ENCODE results near the gene ZBTB7A.

DNA sequence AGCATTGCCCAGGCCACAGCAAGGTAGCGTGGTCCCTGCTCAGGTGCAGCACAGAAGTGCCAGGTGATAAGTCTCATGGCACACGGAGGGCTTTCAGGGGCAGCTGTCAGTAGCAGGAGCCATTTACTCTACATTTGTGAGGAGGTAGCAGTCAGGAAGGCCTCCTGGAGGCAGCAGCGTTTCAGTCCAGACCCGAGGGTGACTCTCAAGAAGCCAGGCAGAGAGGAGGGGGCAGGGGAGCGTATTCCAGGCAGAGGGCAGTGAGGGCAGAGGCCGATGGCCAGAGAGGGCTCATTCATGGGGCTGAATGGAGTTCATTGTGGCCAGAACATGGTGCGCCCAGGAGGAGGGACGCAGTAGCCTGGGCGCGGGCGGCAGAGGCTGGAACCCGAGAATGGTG is 50.2 kb downstream of the ZBTB7A start:
- TF ChIP-seq, protein P1, sequence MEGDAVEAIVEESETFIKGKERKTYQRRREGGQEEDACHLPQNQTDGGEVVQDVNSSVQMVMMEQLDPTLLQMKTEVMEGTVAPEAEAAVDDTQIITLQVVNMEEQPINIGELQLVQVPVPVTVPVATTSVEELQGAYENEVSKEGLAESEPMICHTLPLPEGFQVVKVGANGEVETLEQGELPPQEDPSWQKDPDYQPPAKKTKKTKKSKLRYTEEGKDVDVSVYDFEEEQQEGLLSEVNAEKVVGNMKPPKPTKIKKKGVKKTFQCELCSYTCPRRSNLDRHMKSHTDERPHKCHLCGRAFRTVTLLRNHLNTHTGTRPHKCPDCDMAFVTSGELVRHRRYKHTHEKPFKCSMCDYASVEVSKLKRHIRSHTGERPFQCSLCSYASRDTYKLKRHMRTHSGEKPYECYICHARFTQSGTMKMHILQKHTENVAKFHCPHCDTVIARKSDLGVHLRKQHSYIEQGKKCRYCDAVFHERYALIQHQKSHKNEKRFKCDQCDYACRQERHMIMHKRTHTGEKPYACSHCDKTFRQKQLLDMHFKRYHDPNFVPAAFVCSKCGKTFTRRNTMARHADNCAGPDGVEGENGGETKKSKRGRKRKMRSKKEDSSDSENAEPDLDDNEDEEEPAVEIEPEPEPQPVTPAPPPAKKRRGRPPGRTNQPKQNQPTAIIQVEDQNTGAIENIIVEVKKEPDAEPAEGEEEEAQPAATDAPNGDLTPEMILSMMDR (conservative IDR thresholded peaks at IDR 0.05; ENCODE audit: low read length), result no peak
- no peak for TF ChIP-seq EZH2phosphoT487 (IDR thresholded peaks at IDR 0.05; ENCODE audit: borderline replicate concordance)

All from Loucy (cell line).